Measurements from ENCODE around the gene FSCB. TPM values are rescaled to one million over a fixed set of nuclear protein-coding genes. Genes with fewer than 3 reads are reported as not detected.

Gene FSCB
- total RNA-seq, 1 experiment from 2014 or later: not detected

- ChIA-PET POLR2A (no interaction called here), CTCF (no interaction called here)
- Histone ChIP-seq H3K36me3 (ENCODE audit: control insufficient read depth, insufficient read depth, low read length) (no peaks in the 10 kb centered on the region), H3K4me1 (ENCODE audit: control insufficient read depth, insufficient read depth, low read length) (no peaks in the 10 kb centered on the region), H3K9me3 (ENCODE audit: control insufficient read depth, insufficient read depth, low read depth, low read length) (no peaks in the 10 kb centered on the region), H3K27ac (ENCODE audit: low read length) (no peak overlapping the region), H3K27me3 (ENCODE audit: control insufficient read depth, insufficient read depth, low read length) (no peaks in the 10 kb centered on the region), H3K4me3 (ENCODE audit: low read depth in 2 of 2, low read length in 2 of 2) (no peak overlapping the region)
- in situ Hi-C loops (cut with HindIII; ENCODE audit: low pct_unique_long_range_greater_than_20kb, low sequenced_read_pairs): no loop called here
- no TSS peak for BruUV-seq (replicated peaks)
- ATAC-seq (no peak), DNase-seq (ENCODE audit: low read depth, low spot score) (no peak)
- no peak for TF ChIP-seq SIN3A (IDR thresholded peaks at IDR 0.05; ENCODE audit: borderline replicate concordance, insufficient read depth, low read depth, low read length)
- intact Hi-C loops (cut with micrococcal nuclease; ENCODE audit: unreplicated experiment): no loop called here
Measured at GRCh38 chr14:44461811-44462210, 45.3 kb downstream of the FSCB start.

All from Panc1 (cell line).